ENCODE results near the gene SAE1. TPM values are rescaled to one million over a fixed set of nuclear protein-coding genes. Genes with fewer than 3 reads are reported as not detected.

The SAE1 gene
- total RNA-seq, 1 donor from 2014 or later = 140 TPM

DNA sequence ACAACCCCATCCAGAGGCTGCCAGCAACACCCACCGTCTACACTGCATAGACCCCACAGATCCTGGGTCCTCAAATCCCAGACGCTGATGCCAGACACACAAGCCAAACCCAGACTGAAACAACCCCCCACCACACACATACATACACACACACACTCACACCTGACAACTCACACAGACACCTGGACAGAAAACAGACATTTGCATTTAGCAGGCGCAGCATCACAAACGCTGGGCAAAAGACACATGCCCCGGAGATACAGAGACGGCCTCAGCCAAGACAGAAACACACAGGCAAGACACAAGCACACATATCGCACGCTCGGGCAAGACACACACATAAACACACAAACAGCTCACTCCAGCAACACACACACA is 99.0 kb downstream of the SAE1 start:
- H3K4me3 ChIP-seq (ENCODE audit: low read depth, low read length) = peak overlapping the region; percentile 94
- TF ChIP-seq, protein P1, sequence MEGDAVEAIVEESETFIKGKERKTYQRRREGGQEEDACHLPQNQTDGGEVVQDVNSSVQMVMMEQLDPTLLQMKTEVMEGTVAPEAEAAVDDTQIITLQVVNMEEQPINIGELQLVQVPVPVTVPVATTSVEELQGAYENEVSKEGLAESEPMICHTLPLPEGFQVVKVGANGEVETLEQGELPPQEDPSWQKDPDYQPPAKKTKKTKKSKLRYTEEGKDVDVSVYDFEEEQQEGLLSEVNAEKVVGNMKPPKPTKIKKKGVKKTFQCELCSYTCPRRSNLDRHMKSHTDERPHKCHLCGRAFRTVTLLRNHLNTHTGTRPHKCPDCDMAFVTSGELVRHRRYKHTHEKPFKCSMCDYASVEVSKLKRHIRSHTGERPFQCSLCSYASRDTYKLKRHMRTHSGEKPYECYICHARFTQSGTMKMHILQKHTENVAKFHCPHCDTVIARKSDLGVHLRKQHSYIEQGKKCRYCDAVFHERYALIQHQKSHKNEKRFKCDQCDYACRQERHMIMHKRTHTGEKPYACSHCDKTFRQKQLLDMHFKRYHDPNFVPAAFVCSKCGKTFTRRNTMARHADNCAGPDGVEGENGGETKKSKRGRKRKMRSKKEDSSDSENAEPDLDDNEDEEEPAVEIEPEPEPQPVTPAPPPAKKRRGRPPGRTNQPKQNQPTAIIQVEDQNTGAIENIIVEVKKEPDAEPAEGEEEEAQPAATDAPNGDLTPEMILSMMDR (conservative IDR thresholded peaks at IDR 0.05; ENCODE audit: low read depth, low read length) = no peak
- no peak for DNase-seq (ENCODE audit: low read depth)

DNA sequence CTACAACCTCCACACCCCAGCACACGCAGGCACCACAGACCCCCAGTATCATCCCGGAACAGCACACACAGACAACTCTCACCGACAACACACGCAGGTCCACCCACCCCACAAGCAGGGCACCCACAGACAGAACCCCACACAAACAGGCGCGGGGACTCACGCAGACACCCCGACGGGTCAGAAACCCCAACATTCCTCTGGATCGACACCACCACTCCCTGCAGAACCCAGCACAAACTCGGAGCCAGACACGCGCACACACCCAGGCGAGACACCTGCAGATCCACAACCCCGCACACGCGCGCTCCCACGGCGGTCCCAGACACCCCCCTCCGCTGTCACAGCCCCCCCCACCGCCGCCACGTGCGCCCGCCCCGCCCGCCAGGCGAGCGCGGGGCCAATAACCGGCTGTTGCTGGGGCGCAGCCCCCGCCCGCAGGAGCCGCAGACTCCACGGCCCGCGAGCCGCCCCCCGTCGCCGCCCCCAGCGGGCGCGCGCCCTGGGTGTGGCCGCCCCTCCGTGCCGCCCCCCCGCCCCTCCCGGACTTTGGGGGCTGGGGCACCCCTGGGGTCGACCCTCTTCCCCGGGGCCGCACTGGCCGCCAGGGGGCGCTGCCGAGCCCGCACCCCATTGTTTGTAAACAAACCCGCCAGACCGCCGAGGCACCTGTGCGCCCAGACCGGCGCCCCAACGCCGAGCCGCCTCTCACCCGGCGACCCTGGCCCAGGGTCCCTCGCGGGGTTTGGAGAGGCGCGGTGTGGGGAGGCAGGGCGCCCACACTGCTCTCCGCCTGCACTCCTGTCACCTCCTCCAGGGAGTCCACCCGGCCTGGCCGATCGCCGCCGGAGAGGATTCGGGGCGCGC is 99.7 kb downstream of the SAE1 start:
- TF ChIP-seq, protein P1 (conservative IDR thresholded peaks at IDR 0.05; ENCODE audit: low read depth, low read length) = peak; percentile 61
- no peak for DNase-seq (ENCODE audit: low read depth)
- peak overlapping the region; percentile 94 for H3K4me3 ChIP-seq (ENCODE audit: low read depth, low read length)

DNA sequence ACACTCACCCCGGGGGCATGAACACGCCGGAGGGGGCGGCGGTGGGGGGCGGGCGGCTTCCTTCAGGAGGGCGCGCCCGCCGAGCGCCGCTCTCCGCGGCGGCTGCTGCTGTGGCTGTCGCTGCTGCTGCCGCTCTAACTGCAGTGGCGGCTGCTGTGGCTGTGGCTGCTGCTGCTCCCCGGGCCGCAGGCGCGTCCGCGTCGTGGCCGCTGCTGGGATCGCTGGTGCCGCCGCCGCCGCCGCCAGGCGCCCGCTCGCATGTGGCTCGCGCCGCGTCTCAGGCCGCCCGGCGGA is 100.2 kb downstream of the SAE1 start, which contains the start of gene BBC3:
Gene BBC3 (minus strand): TSS at position 279 of the 294 bp plus-strand sequence. CDS start 2,768 bp downstream, outside the sequence.
- no peak for DNase-seq (ENCODE audit: low read depth)
- H3K4me3 ChIP-seq (ENCODE audit: low read depth, low read length) = peak within 1 kb of the TSS; percentile 94
- TF ChIP-seq, protein P1 (conservative IDR thresholded peaks at IDR 0.05; ENCODE audit: low read depth, low read length) = no peak

DNA sequence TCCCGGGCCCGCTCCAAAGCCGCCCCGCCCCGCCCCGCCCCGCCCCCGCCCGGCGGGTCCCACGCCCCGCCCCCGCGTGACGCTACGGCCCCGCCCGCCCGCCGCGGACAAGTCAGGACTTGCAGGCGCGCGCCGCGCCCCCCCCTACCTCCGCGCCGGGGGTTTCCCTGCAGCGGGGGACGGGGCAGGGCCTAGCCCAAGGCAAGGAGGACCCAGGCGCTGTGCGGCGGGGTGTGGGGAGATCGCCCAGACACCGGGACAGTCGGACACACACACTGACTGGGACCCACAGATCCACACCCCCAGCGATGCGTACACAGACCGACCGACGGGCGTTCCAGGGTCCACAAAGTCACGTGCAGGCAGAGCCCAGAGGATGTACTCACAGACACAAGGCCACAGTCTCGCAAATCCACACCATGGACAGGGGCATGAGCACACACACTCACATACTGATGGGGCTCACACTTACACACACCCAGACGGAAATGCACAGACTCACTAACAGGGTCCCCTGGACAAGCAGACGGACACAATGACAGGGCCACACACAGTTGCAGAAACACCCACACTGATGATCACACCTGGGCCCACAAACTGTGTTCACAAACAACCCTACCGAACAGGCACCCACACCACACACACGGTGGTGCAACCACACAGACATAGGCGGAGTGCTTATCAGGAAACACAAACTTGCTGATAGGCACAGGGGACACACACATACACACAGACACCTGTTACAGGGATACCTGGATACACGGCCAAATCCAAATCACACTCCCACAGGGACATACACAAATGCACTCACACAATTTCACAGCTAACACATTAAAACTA is 100.8 kb downstream of the SAE1 start:
- peak overlapping the region; percentile 56 for H3K4me3 ChIP-seq (ENCODE audit: low read depth, low read length)
- no peak for DNase-seq (ENCODE audit: low read depth)
- TF ChIP-seq, protein P1 (conservative IDR thresholded peaks at IDR 0.05; ENCODE audit: low read depth, low read length) = no peak

DNA sequence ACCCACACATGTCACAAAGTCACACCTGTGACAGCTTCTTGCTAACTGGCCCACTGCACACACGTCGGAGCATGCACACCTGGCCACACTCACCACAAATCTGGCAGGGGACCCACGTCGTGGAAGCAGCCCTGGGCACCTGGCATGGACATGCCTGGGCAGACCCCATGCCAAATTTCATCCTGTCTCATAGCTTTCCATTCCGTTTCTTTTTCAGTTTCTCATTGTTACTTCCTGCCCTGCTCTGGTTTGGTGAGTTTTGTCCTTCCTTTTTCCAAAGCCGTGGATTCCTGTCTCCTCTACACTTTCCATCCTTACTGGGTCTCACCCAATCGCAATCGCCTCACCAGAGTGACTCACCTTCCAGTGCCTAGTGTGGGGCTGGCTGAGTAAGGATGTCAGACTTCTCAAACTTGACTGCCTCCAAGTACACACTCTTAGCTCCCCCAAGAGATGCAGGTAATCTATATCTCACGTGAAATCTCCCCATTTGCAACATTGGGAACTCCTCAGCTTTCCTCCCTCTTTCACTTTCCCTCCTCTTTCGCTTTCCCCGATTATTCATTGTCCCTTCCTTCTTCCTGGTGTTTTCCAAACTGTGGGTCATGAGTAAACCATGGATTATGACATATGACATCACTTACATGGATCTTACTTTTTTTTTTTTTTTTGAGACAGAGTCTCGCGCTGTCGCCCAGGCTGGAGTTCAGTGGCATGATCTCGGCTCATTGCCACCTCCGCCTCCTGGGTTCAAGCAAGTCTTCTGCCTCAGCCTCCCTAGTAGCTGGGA is 102.0 kb downstream of the SAE1 start:
- TF ChIP-seq, protein P1 (conservative IDR thresholded peaks at IDR 0.05; ENCODE audit: low read depth, low read length) = no peak
- no peak for DNase-seq (ENCODE audit: low read depth)

DNA sequence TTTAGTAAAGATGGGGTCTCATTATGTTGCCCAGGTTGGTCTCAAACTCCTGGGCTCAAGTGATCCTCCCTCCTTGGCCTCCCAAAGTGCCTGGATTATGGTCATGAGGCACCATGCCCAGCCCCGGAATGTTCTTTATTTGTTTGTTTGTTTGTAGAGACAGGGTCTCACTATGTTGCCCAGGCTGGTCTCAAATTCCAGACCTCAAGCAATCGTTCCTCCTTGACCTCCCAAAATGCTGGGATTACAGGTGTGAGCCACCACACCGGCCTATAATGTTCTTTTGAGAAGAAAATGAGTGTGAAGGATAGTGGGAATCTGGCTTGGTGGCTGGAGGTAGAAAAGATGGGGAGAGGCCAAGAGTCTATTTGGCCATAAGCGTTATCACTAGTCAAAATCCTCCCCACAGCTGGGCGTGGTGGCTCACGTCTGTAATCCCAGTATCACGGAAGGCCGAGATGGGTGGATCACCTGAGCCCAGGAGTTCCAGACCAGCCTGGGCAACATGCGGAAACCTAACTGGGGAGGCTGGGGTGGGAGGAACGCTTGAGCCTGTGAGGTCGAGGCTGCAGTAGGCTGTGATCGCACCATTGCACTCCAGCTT is 105.5 kb downstream of the SAE1 start:
- TF ChIP-seq, protein P1 (conservative IDR thresholded peaks at IDR 0.05; ENCODE audit: low read depth, low read length) = no peak
- DNase-seq (ENCODE audit: low read depth) = no peak
- no peak overlapping the region for H3K4me3 ChIP-seq (ENCODE audit: low read depth, low read length)

More for the DNA sequence above, 102.0 kb downstream of the SAE1 start:
- H3K4me3 ChIP-seq (ENCODE audit: low read depth, low read length) = peak overlapping the region; percentile 56
